HG03280 (cell line): ENCODE results near the gene CHCHD6.

Source experiments
- ATAC-seq: cut with Tn5 transposase; IDR thresholded peaks from one replicate; pipeline ENCODE4 v1.9.1; 2021; ENCODE audit warnings: mild to moderate bottlenecking, moderate library complexity; ENCODE audit not compliant: unreplicated experiment

The CHCHD6 gene

DNA sequence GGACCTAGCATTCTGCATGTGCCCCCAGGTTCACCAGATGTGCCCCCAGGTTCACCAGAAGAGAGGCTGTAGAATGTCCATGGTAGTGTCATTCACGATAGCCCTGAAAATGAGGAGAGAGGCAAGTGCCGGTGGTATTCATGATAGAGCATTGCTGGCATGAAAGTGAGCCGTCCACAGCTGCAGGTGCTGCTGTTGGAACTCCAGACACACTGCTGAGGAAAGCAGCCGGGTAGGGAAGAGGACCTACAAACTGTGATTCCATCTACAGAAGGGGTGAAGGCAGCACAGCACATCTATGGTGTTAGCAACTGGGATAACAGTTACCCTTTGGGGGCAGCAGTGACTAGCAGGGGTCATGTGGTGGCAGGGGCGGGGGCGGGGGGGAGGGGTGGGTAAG lies 153.9 kb downstream of the CHCHD6 start:
- ATAC-seq, result no peak

DNA sequence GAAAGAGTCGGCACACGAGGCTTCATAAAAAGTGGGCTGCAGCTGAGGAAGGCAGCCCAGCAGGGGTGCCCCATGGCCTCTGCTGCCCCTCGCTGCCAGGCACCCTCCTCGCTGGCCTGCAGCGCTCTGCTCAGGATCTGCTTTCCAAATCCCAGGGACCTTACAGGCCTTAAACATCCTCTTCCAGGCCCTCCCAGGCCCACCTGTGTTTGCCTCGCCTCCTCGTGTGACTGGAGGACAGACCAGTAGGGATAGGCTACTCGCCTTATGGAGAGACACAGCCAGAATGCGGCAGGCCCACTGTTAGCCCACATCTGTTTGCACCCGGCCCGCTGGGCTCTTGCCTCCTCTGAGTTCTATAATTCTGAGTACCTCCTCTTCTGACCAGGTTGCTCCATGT lies 154.4 kb downstream of the CHCHD6 start:
- no peak for ATAC-seq

GRCh38 chr3:126858887-126859286 lies 154.8 kb downstream of the CHCHD6 start:
- no peak for ATAC-seq

DNA sequence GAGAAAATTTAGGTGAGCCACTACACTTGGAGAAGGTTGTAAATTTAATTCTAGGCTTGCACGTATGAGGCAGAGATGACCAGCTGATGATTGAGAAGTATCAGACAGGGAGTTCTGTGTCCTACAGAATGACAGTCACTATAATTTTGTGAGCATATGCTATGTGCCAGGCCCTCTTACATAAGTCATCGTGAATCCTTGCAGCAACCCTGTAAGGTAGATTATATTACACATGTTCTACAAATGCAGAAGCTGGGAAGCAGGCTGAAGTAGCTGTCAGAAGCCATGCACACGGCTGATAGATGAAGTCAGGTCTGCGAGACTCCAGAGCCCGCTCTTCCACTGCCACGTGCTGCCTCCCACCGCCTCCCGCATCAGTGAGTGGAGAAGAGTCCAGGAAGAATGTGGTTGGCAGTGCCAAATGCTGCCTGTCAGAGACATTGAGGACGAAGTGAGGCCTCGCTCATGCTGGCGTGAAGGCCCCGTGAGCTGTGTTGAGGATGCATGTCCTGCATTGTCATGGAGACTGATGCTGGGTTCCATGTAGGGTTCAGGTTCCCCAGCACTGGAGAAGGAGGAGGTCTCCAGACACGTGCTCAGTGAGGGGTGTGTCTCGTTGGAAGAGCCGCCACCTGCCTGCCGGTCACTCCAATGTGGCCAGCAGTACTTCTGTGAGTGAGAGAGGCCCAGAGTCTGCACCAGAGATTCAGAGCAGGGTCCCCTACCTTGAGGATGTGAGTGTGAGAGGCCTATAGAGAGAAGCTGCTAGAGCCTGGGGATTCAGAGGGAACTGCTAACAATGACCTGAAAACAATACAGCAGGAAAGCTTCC lies 155.6 kb downstream of the CHCHD6 start:
- no peak for ATAC-seq

GRCh38 chr3:126865736-126866135 lies 161.7 kb downstream of the CHCHD6 start:
- ATAC-seq, result no peak

DNA sequence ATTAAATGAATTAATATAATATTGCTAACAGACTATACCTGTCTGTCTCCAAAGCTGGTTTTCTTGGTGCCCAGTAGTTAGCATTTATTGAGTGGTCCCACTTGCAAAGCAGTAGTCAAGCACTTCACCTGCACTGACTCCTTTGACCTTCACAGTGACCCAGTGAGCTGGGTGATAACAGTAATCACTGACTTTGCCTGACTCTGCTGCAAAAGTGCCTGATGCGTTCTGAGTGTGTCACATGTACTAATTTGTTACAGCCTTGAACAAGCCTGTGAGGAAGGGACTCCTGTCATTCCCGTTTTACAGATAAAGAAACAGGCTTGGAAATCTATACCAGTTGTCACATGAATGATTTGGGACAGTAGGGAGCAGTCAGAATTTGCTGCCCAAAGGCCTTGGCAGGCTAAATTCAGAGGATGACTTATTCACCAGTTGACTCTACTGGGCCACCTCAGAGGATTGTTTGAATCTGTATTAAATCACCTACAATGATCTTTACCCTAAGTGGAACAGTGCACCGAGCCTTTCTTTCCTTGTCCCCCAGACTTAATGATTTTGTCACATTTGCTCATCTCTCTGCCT lies 162.2 kb downstream of the CHCHD6 start:
- no peak for ATAC-seq

DNA sequence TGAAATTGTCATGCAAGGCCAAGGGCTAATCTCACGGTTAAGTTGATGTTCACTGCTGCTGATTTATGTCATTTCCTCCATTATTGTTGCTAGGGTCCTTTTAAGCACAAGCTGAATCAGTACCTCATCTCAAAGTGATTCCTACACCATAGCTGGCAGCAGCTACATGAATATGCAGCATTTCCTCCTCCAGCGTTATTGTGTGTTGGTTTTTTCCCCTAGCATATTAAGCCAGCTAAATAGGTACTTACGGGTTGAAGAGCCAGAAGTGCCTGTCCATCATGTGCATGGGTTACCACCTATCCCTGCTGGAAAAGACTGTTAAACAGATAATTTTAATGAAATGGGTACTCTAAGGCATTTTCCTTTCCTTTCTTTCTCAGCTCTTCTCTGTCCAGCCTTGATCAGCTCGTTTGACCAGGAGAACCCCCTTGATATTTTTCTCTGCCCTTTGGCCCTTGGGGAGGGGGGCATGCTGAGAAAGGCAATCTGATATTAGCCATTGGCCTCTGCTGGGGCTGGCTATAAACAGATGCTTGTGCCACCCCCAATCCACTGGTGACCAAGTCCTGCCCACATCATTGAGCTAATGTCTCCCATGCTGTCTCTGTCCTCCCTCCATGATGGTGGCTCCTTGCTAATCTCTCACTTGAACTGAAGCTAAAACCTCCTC lies 163.3 kb downstream of the CHCHD6 start:
- ATAC-seq, result no peak

- no peak for ATAC-seq
Observed at GRCh38 chr3:126867863-126868200, 163.8 kb downstream of the CHCHD6 start.

GRCh38 chr3:126870608-126871210 lies 166.7 kb downstream of the CHCHD6 start:
- no peak for ATAC-seq

GRCh38 chr3:126872701-126873342 lies 168.8 kb downstream of the CHCHD6 start:
- no peak for ATAC-seq

- no peak for ATAC-seq
Observed at GRCh38 chr3:126873416-126873815, 169.4 kb downstream of the CHCHD6 start.

DNA sequence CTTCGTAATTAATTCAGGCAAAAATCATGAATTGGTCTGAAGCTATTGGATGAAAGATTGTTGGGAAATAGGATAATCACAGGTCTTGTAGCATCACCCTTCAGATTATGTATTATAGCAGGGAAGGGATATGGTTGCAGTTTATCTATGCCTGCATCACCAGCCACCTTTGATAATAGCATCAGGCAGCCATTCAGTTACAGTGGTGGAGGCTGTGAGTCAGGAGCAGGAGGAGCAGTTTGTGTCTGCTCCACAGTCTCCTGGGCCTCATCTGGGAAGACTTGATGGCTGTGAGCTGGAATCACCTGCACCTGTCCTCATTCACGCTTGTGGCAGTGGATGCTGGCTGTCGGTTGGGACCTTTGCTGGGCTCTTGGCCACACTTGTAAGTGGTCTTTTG lies 174.6 kb downstream of the CHCHD6 start:
- ATAC-seq, result no peak

GRCh38 chr3:126880901-126881300 lies 176.9 kb downstream of the CHCHD6 start:
- ATAC-seq, result no peak

GRCh38 chr3:126881861-126882260 lies 177.8 kb downstream of the CHCHD6 start:
- no peak for ATAC-seq

GRCh38 chr3:126883241-126883640 lies 179.2 kb downstream of the CHCHD6 start:
- ATAC-seq, result no peak

DNA sequence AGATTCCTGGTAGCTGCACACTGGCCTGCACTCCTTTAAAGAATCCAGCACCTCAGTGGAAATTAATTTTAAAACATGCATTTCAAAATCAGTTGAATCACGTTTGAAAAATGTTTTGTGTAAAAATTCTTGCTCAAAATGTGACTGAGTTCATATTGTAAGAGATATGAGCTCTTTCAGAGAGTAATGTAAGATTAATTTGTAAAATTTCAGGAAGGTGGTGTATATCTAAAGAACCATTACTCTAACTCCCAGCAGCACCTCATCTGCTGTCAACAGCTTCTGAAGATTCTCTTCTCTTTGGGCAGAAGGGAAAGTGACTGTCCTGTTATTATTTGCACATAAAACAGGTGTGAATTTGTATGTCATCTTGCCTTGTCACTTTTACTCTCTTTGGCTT lies 181.4 kb downstream of the CHCHD6 start:
- no peak for ATAC-seq

GRCh38 chr3:126886217-126886616 lies 182.2 kb downstream of the CHCHD6 start:
- no peak for ATAC-seq

GRCh38 chr3:126887686-126888085 lies 183.6 kb downstream of the CHCHD6 start:
- ATAC-seq, result no peak

- no peak for ATAC-seq
Observed at GRCh38 chr3:126888186-126888760, 184.2 kb downstream of the CHCHD6 start.

GRCh38 chr3:126889276-126890201 lies 185.5 kb downstream of the CHCHD6 start:
- ATAC-seq, result no peak
